Hindlimb muscle (tissue), 1 donor: ENCODE data around the gene PLEKHJ1. TPM values are rescaled to one million over a fixed set of nuclear protein-coding genes. Genes with fewer than 3 reads are reported as not detected.

Experiments used
- DNase-seq: peaks from one replicate; pipeline ENCODE4 v3.0.0-alpha.2; 2013
- polyA plus RNA-seq: library from polyadenylated mRNA; unstranded; fragments of 120-200 nt; gene quantifications from one replicate; pipeline ENCODE4 v1.2.1, GENCODE V29; 2013; ENCODE audit not compliant: insufficient read length

Gene PLEKHJ1
- polyA plus RNA-seq, 1 donor, result 77.7 TPM

- DNase-seq, result no peak
Observed at GRCh38 chr19:2249010-2249866, 13.1 kb upstream of the PLEKHJ1 start, which contains the start of gene AMH. Gene AMH (plus strand): TSS chr19:2249323. CDS start chr19:2249333, 10 bp downstream.

- no peak for DNase-seq
Observed at GRCh38 chr19:2248136-2249009, 12.2 kb upstream of the PLEKHJ1 start.

GRCh38 chr19:2247433-2248101 is 11.4 kb upstream of the PLEKHJ1 start:
- no peak for DNase-seq

GRCh38 chr19:2246801-2247361 is 10.8 kb upstream of the PLEKHJ1 start:
- DNase-seq, result no peak

- no peak for DNase-seq
Observed at GRCh38 chr19:2246014-2246620, 10.0 kb upstream of the PLEKHJ1 start.

- no peak for DNase-seq
Observed at GRCh38 chr19:2245273-2245672, 9.1 kb upstream of the PLEKHJ1 start.

GRCh38 chr19:2244486-2244885 is 8.4 kb upstream of the PLEKHJ1 start:
- no peak for DNase-seq

- DNase-seq, result no peak
Observed at GRCh38 chr19:2244125-2244411, 7.9 kb upstream of the PLEKHJ1 start.

- DNase-seq, result no peak
Observed at GRCh38 chr19:2243274-2244124, 7.4 kb upstream of the PLEKHJ1 start.

- no peak for DNase-seq
Observed at GRCh38 chr19:2242816-2243215, 6.7 kb upstream of the PLEKHJ1 start.

GRCh38 chr19:2242092-2242537 is 6.0 kb upstream of the PLEKHJ1 start:
- no peak for DNase-seq

- DNase-seq, result no peak
Observed at GRCh38 chr19:2240881-2241760, 5.0 kb upstream of the PLEKHJ1 start.

GRCh38 chr19:2239771-2240770 is 3.9 kb upstream of the PLEKHJ1 start:
- DNase-seq, result no peak

GRCh38 chr19:2239173-2239572 is 3.0 kb upstream of the PLEKHJ1 start:
- DNase-seq, result no peak

GRCh38 chr19:2237869-2238153 is 1.7 kb upstream of the PLEKHJ1 start:
- no peak for DNase-seq

GRCh38 chr19:2237051-2237868 is 1.1 kb upstream of the PLEKHJ1 start:
- DNase-seq, result no peak

- DNase-seq, result no peak
Observed at GRCh38 chr19:2236064-2236313, 140 bp downstream of the PLEKHJ1 start.

- DNase-seq, result no peak
Observed at GRCh38 chr19:2235381-2236063, 607 bp downstream of the PLEKHJ1 start.
